GM21367 (cell line): ENCODE measurements around the gene TMEM204.
"Not testable (repeated sequence)": the region's sequence is repeated elsewhere in the genome, so short reads cannot be mapped to it uniquely, and the experiment has no call there.

Experiments used
- ATAC-seq: cut with Tn5 transposase; IDR thresholded peaks from one replicate; pipeline ENCODE4 v1.9.1; 2021; ENCODE audit not compliant: unreplicated experiment

TMEM204 gene

DNA sequence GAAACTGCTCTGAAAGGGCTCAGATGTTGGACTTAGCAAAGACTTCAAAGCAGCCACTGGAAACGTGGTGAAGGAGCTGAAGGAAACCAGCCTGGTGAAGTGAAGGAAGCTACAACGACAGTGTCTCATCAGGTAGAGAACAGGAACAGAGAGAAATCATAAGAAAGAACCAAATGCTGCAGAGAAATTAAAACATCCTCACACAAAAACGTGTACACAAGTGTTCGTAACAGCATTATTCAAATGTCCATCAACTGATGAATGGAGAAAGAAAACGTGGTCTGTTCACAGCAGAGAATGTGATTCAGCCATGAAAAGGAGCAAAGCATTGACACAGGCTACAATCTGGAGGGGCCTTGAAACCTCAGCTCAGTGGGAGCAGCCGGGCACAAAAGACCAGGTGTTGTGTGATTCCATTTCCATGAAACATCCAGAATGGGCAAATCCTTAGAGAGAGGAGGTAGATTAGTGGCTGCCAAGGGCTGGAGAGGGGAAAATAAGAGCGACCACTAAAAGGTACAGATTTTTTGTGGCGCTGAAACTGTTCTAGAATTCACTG, 51.5 kb downstream of the TMEM204 start:
- ATAC-seq: no peak

DNA sequence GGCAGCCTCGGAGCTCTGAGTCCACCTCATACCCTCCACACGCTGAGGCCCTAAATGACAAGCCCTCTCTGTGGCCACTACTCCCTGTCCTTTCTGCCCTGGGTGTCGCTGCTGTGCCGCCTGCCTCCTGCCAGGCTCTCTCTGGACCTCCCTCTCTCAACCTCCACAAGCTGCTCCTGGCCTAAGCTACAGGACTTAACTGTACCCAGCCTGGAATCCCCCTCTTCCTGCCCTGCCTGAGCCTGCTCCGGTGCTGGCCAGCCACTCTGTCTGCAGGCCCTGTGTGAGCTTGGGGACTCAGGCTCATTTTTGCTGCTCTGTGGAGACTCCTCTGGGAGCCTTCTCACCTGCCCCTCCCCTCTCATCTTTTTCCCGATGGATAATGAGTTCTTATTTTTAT, 56.9 kb downstream of the TMEM204 start:
- ATAC-seq: no peak

DNA sequence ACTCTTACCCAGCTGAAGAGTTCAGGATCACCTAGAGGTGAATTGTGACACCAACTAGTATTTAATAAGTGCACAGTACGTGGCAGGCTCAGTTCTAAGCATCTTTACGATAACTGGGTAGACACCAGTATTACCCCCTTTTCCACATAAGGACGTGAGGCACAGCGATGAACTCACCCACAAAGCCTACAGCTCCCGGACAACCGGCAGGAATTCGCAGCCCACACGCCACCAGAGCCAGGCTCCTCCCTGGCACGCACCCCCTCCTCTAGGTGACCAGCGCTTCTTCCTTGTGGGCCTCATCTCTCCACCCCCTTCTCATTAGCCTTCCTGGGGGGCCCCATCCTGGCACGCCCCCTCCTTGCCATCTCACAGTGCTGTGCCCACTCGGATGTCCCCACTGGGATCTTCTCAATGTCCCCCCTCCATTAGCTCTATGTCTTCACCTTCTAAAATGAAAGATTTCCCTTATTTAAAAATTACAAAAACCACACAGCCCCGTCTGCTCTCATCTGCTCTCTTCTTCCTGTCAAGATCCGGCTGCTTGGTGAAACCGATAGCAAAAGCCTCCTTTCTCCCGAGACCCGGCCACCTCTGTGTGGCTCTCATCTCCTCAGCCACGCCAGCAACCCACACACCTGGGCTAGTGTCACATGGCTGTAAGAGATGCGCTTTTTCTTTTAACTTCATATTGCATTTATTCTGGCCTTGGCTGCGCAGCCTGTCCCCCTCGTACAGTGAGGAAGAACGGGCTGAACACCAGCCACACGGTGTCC, 57.7 kb downstream of the TMEM204 start:
- ATAC-seq: no peak

DNA sequence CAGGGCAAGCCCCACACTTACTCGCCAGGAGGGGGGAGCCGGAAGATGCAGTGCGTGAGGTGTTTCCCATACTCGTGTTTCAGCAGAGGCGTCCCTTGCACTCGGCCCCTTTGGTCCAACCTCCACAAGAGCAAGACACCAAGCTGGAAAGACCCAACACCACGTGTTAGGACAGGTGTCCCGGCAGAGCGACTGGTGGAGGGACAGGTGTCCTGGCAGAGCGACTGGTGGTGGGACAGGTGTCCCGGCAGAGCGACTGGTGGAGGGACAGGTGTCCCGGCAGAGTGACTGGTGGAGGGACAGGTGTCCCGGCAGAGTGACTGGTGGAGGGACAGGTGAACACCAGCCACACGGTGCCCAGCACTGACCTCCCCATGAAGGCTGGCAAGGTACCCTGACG, 59.0 kb downstream of the TMEM204 start:
- no peak for ATAC-seq

DNA sequence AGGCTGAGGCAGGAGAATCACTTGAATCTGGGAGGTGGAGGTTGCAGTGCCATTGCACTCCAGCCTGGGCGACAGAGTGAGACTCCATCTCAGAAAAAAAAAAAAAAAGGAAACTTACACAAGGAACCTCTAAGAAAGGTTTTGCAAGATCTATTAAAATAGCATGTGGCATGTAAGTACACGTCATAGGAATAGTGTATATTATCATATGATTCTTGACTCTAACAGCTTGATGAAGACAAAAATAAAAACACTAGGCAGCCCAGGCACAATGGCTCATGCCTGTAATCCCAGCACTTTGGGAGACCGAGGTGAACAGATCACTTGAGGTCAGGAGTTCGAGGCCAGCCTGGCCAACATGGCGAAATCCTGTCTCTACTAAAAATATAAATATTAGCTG, 62.0 kb downstream of the TMEM204 start:
- ATAC-seq: not testable (repeated sequence)

DNA sequence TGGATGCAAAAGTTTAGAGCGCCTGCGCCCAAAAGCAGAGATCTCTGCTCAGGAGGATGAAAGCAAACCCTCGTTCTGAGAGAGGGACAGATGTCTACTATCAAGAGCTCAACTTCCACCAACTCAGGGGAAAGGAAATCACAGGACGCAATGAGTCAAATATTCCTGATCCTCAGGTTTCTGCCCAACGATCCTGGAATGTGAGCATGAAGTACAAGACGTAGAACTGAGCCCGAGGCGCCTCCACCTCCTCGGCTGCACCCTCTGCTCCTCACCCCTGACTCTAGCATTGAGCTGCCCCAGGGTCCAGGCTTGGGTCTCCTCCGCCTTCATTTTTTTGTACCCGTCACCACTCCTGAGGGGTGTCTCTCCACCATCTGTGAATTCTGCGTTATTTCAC, 63.0 kb downstream of the TMEM204 start:
- no peak for ATAC-seq

DNA sequence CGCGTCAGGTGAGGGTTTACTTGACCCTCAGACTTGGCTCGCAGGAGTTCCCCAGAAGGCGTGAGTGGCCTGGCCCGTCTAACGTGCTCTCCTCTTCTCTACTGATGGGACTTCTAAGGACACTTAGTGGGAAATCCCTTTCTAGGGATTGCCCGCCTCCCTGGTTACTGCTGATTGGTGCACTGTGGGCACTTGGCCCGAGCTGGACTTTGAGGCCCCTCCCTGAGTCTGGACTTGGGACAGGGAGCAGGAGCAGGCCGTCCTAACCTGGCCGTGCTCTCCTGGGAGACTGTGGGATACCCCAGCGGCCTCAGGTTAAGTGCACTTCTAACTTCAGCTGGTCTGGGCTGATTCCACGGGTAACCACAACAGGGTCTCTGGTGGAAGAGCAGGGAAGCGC, 63.7 kb downstream of the TMEM204 start:
- ATAC-seq: no peak

DNA sequence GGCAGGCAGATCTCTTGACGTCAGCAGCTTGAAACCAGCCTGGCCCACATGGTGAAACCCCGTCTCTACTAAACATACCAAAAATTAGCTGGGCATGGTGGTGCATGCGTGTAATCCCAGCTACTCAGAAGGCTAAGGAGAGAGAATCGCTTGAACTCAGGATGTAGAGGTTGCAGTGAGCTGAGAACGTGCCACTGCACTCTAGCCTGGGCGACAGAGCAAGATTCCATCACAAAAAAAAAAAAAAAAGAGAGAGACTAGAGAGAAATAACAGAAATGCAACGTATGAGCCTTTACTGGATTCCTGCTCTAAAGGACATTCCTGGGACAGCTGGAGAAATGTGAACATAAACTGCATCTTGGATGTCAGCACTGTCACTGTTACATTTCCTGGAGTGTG, 67.6 kb downstream of the TMEM204 start:
- ATAC-seq: no peak

DNA sequence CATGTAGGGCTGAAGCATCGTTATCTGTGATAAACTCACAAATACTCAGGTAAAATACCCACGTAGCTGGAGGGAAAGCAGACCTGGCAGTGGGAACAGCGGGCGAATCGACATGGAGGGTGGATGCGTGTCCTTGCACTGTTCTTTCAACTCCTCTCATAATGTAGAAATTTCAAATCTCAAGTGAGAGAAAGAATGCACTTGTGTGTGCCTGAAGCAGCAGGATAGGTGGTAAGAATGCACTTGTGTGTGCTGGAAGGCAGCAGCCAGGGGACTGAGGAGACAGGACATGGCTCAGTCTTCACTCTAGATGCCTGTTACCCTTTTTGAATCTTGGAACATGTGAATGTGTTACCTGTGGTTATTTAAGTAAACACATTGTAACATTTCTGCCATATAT, 68.0 kb downstream of the TMEM204 start:
- ATAC-seq: no peak

DNA sequence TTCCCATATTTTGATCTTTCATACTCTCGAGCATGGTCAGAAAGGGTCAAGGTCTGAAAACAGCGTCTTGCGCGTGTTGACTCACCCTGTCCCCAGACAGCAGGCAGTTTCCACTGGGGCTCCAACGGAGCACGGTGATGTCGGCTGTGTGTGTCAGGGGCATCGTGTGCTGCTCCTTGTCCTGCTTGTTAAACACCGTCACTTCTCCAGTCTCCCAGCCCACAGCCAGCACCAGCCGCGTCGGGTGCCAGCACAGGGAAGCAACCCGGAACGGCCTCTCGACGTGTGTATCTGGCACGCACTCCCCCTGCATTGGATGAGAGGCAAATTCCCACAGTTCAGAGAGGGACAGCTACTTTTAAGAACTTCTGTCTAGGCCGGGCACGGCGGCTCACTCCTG, 68.8 kb downstream of the TMEM204 start:
- no peak for ATAC-seq
